NB4 (cell line): ENCODE results near the gene RNF114.

ENCODE experiments used
- DNase-seq: peaks from one replicate; pipeline ENCODE4 v3.0.0; 2010; ENCODE audit warnings: low read depth
- H3K4me3 ChIP-seq: one replicate; pipeline ENCODE4 v1.5.1; 2011; ENCODE audit warnings: mild to moderate bottlenecking, low read depth, low read length, moderate library complexity
- CTCF ChIP-seq: IDR thresholded peaks from one replicate; pipeline ENCODE4 v1.5.1; 2012; ENCODE audit warnings: low read depth, low read length
- MAX ChIP-seq: IDR thresholded peaks from 2 replicates; pipeline ENCODE4 v1.6.1; 2011; ENCODE audit warnings: low read depth, low read length
- MYC ChIP-seq: IDR thresholded peaks from 2 replicates; pipeline ENCODE4 v1.6.1; 2011; ENCODE audit warnings: low read depth, low read length
- POLR2A ChIP-seq: IDR thresholded peaks from 2 replicates; pipeline ENCODE4 v1.6.1; 2011; ENCODE audit warnings: mild to moderate bottlenecking; ENCODE audit not compliant: insufficient read length; ENCODE audit errors: extremely low read depth

Gene RNF114

GRCh38 chr20:49907405-49908257, 28.6 kb upstream of the RNF114 start:
- TF ChIP-seq POLR2A, result no peak
- TF ChIP-seq CTCF, result no peak
- TF ChIP-seq MYC, result no peak
- H3K4me3 ChIP-seq, result no peak overlapping the region
- DNase-seq, result no peak

GRCh38 chr20:49908258-49908565, 28.0 kb upstream of the RNF114 start:
- DNase-seq, result no peak
- TF ChIP-seq CTCF (no peak), MAX (no peak), MYC (no peak), POLR2A (no peak)
- no peak overlapping the region for H3K4me3 ChIP-seq

GRCh38 chr20:49909499-49910339, 26.5 kb upstream of the RNF114 start:
- peak; percentile 76 for DNase-seq
- TF ChIP-seq POLR2A (no peak), MYC (no peak), MAX (no peak), CTCF (peak; percentile 63)

GRCh38 chr20:49910340-49910706, 25.9 kb upstream of the RNF114 start:
- peak overlapping the region; percentile 29 for H3K4me3 ChIP-seq
- TF ChIP-seq MAX (no peak), MYC (no peak), CTCF (no peak), POLR2A (no peak)
- no peak for DNase-seq

More at GRCh38 chr20:49909499-49910339, 26.5 kb upstream of the RNF114 start:
- H3K4me3 ChIP-seq, result peak overlapping the region; percentile 22

- DNase-seq, result no peak
- peak overlapping the region; percentile 96 for H3K4me3 ChIP-seq
- TF ChIP-seq MAX, result no peak
- TF ChIP-seq CTCF, result no peak
- no peak for TF ChIP-seq POLR2A
- no peak for TF ChIP-seq MYC
These were observed 22.7 kb upstream of the RNF114 start for GRCh38 chr20:49913399-49914047.
